Glutamatergic neuron (in vitro differentiated cells): ENCODE measurements around the gene U2AF1L4. TPM values are rescaled to one million over a fixed set of nuclear protein-coding genes. Genes with fewer than 3 reads are reported as not detected.

Source experiments
- DNase-seq: peaks from one replicate; pipeline ENCODE4 v3.0.0; 2022
- H3K27ac Mint-ChIP-seq: one replicate; pipeline ENCODE4 v1.8.0; 2020; ENCODE audit warnings: mild to moderate bottlenecking, mixed read lengths, inconsistent platforms; ENCODE audit not compliant: unreplicated experiment
- H3K27me3 Mint-ChIP-seq: one replicate; pipeline ENCODE4 v1.8.0; 2020; ENCODE audit warnings: mild to moderate bottlenecking, moderate library complexity, mixed read lengths, inconsistent platforms; ENCODE audit not compliant: unreplicated experiment
- H3K36me3 Mint-ChIP-seq: one replicate; pipeline ENCODE4 v1.8.0; 2020; ENCODE audit warnings: mild to moderate bottlenecking, mixed read lengths, inconsistent platforms; ENCODE audit not compliant: unreplicated experiment
- H3K4me1 Mint-ChIP-seq: one replicate; pipeline ENCODE4 v1.8.0; 2020; ENCODE audit warnings: mild to moderate bottlenecking, low read depth, mixed read lengths, inconsistent platforms; ENCODE audit not compliant: unreplicated experiment
- H3K4me3 Mint-ChIP-seq: one replicate; pipeline ENCODE4 v1.8.0; 2020; ENCODE audit warnings: mild to moderate bottlenecking, mixed read lengths, inconsistent platforms; ENCODE audit not compliant: unreplicated experiment
- H3K9me3 Mint-ChIP-seq: one replicate; pipeline ENCODE4 v1.8.0; 2020; ENCODE audit warnings: mild to moderate bottlenecking, moderate library complexity, mixed read lengths, inconsistent platforms; ENCODE audit not compliant: unreplicated experiment
- CTCF ChIP-seq: fragments of 200-600 bp; sonication (generic); IDR thresholded peaks from one replicate; pipeline ENCODE4 v1.5.0; 2021; ENCODE audit not compliant: partially characterized antibody, unreplicated experiment
- total RNA-seq: library from RNA; stranded (reverse); fragmentation: NEBNext Ultra II Directional; extraction: Animal tissue kit (Norgen Biotek cat#: 25700); gene quantifications from one replicate; pipeline ENCODE4 v1.2.1, GENCODE V29; 2021; ENCODE audit not compliant: unreplicated experiment

U2AF1L4 gene
- total RNA-seq, 1 donor from 2014 or later: 24.3 TPM

- Mint-ChIP-seq H3K27me3 (peaks cover 11% of the 10 kb centered on the region), H3K4me3 (no peak overlapping the region), H3K9me3 (peaks cover 7% of the 10 kb centered on the region), H3K36me3 (peaks cover 5% of the 10 kb centered on the region), H3K27ac (no peak overlapping the region), H3K4me1 (peaks cover 6% of the 10 kb centered on the region)
- TF ChIP-seq CTCF: no peak
- DNase-seq: no peak
Observed at GRCh38 chr19:35784503-35785338, 39.5 kb upstream of the U2AF1L4 start.

- peaks cover 5% of the 10 kb centered on the region for H3K36me3 Mint-ChIP-seq
- H3K9me3 Mint-ChIP-seq: peaks cover 7% of the 10 kb centered on the region
- TF ChIP-seq CTCF: no peak
- H3K4me3 Mint-ChIP-seq: no peak overlapping the region
- no peak overlapping the region for H3K27ac Mint-ChIP-seq
- peaks cover 6% of the 10 kb centered on the region for H3K4me1 Mint-ChIP-seq
- DNase-seq: no peak
- peaks cover 10% of the 10 kb centered on the region for H3K27me3 Mint-ChIP-seq
Observed at GRCh38 chr19:35783469-35784434, 38.5 kb upstream of the U2AF1L4 start.

GRCh38 chr19:35782589-35782988 is 37.4 kb upstream of the U2AF1L4 start:
- H3K4me1 Mint-ChIP-seq: peaks cover 6% of the 10 kb centered on the region
- DNase-seq: no peak
- no peak overlapping the region for H3K27ac Mint-ChIP-seq
- peaks cover 5% of the 10 kb centered on the region for H3K36me3 Mint-ChIP-seq
- H3K4me3 Mint-ChIP-seq: no peak overlapping the region
- H3K27me3 Mint-ChIP-seq: peaks cover 8% of the 10 kb centered on the region
- TF ChIP-seq CTCF: no peak
- H3K9me3 Mint-ChIP-seq: peaks cover 5% of the 10 kb centered on the region

- peaks cover 9% of the 10 kb centered on the region for H3K9me3 Mint-ChIP-seq
- no peak overlapping the region for H3K4me3 Mint-ChIP-seq
- H3K36me3 Mint-ChIP-seq: peaks cover 10% of the 10 kb centered on the region
- peaks cover 15% of the 10 kb centered on the region for H3K27me3 Mint-ChIP-seq
- no peak for DNase-seq
- TF ChIP-seq CTCF: no peak
- H3K27ac Mint-ChIP-seq: no peak overlapping the region
- peaks cover 13% of the 10 kb centered on the region for H3K4me1 Mint-ChIP-seq
Observed at GRCh38 chr19:35781650-35782049, 36.4 kb upstream of the U2AF1L4 start.
